ENCODE data around the gene CLDN9.

The CLDN9 gene

GRCh38 chr16:2999929-3000328 lies 12.8 kb upstream of the CLDN9 start:
- no peak for DNase-seq

DNA sequence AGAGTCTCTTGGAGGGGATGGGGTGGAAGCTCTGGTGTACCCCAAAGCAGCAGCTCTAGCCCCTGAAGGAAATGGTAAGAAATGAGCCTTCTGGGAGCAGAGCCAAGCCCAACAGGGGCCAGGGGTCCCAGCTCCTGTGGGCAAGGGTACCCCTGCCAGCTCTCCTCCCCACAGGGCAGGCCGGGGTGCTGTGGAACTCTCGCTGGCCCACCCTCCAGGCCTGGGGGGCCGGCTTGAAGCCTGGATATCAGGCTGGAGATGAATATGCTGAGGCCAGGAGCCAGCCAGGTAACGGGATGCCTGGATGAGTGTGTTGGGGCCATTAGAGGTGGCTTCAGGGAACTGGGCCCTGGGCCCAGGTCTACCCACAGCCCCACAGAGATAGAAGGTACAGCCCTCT lies 12.2 kb upstream of the CLDN9 start:
- DNase-seq, result no peak

- DNase-seq, result no peak
Observed at GRCh38 chr16:3001316-3001715, 11.4 kb upstream of the CLDN9 start.

- peak; percentile 94 to 99 (median 95) for DNase-seq
Observed at GRCh38 chr16:3003582-3004270, 9.0 kb upstream of the CLDN9 start.

DNA sequence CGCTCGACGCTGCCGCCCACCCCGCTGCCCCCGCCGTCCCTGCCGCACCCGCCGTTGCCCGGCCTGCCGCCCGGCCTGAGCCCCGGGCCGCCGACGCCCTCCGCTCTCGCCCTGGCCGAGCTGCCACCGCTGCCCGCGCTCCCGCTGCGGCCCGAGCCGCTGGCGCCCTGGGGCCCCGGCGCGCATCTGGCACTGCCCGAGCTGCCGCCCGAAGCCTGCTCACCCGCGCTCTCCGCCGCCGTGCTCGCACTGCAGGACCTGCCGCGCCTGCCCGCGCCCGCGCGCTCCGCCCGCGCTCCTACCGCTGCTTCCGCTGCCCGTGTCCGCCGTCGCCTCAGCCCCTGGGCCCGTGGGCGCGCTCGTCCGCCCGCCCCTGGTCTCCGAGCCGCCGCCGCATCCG lies 8.4 kb upstream of the CLDN9 start:
- DNase-seq, result no peak

DNA sequence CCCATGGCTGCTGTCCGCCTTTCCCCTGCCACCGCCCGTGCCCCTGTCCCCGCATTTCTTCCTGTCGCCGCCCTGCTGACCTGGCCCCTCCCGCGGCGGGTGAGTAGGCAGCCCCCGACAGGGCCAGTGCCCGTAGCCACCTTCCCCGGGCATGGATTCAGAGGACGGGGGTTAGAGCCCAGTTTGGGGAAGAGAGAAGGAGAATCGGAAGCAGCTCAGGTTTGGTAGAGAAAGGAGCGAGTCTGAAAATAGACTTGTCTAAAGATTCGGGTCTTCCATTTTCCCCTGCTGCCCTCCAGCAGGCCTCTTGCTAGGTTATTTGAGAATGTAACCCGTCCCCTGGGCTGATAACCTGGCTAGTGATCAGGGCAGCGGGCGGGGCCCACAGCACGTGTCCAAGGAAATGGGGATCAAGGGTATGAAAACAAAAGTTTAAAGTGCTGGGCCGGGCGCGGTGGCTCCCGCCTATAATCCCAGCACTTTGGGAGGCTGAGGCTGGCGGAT lies 7.9 kb upstream of the CLDN9 start:
- DNase-seq, result no peak

GRCh38 chr16:3007059-3007956 lies 5.4 kb upstream of the CLDN9 start:
- no peak for DNase-seq

GRCh38 chr16:3007957-3008689 lies 4.6 kb upstream of the CLDN9 start:
- DNase-seq, result no peak

DNA sequence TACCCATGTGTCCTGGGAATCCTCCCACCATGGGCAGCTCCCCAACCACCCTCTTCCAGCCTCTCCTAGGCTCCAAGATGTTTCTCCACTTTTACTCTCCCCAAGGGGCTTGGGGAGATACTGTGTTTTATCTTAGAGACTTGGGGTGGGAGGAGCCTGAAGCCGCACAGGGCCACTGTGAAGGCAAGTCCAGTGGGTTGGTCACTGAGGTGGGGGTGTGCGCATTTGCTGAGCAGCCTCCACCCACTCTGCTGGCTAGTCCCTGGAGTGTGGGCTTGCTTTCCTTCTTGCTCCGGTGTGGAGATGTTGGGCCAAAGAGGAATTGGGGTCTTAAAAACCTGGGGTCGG lies 4.1 kb upstream of the CLDN9 start:
- no peak for DNase-seq

GRCh38 chr16:3009568-3010390 lies 2.9 kb upstream of the CLDN9 start:
- no peak for DNase-seq

- DNase-seq, result no peak
Observed at GRCh38 chr16:3010510-3010909, 2.2 kb upstream of the CLDN9 start.

DNA sequence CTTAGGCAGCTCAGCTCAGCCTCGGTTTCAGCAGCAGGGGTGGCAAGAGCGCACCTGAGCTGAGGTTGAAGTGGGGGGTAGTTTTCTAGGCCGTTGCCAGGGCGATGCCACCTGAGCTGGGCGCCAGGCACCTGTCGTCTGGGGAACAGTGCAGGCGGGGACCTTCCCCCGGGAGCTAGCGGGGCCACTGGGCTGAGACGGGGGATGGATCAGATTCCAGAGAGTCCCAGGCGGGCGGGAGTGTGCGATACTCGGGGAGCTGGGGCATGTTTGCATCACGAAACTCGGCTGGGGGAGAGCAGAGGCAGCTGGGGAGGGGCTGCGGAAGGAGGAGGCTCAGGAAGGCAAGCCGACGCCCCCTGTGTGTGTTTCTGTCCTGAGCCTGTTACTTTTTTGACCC lies 477 bp upstream of the CLDN9 start:
- no peak for DNase-seq

GRCh38 chr16:3013491-3013951 lies 798 bp downstream of the CLDN9 start:
- no peak for DNase-seq

DNA sequence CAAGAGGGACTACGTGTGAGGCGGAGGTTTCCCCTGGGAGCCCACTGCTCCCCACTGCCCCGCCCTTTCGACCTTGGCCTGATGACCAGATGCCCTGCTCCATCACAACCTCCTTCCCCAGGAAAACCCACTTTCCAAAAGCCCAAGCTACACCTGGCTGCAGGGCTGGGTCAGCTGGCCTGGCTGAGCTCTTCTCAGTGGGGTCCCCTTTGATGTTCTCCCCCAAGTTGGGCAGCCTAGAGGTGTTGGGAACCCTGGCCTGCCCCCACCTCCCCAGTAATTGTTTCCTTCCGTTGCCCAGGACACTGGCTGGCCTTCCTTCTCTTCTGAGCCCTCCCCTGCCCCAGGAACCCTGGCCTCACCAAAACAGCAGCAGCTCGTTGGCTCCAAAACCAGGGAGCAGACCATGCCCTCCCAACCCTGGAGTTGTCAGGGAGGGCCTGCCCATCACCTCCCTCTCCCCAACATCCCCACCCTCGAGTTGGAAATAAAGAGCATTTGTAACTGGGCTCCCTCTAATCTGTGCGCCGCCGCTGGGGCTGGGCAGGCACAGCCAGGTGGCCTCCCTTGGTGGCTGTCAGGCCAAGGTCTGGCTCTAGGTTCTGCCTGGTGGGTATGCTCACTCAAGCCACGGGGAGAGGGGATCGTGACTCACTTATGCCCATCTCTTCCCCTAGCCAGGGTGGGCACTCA lies 1.4 kb downstream of the CLDN9 start:
- no peak for DNase-seq

- no peak for DNase-seq
Observed at GRCh38 chr16:3014971-3015370, 2.2 kb downstream of the CLDN9 start.

- no peak for DNase-seq
Observed at GRCh38 chr16:3015865-3016521, 3.3 kb downstream of the CLDN9 start.

DNA sequence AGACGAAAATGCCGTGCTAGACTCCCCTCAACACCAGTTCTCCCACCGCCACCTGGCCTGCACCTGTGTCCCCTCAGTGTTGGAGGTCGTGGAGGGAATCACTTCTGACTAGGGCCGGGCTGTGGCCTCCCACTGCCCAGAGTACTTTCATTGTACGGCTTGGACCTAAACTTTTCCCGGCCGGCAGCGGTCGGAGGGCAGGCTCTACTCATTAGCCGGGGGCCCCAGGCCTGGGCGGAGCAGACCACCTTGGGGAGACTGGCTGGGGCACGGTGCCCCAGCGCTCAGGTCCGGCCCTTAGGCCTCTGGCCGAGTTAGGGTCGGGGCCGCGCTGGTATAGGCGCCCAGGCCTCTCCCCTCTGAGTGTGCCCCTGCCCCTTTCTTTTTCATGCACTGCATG lies 4.6 kb downstream of the CLDN9 start:
- no peak for DNase-seq

GRCh38 chr16:3017794-3018506 lies 5.2 kb downstream of the CLDN9 start, which contains the start of gene CLDN6:
Gene CLDN6, minus strand, starts transcription at chr16:3018183. Its CDS starts 2,162 bp downstream, at chr16:3016021.
- no peak for DNase-seq

DNA sequence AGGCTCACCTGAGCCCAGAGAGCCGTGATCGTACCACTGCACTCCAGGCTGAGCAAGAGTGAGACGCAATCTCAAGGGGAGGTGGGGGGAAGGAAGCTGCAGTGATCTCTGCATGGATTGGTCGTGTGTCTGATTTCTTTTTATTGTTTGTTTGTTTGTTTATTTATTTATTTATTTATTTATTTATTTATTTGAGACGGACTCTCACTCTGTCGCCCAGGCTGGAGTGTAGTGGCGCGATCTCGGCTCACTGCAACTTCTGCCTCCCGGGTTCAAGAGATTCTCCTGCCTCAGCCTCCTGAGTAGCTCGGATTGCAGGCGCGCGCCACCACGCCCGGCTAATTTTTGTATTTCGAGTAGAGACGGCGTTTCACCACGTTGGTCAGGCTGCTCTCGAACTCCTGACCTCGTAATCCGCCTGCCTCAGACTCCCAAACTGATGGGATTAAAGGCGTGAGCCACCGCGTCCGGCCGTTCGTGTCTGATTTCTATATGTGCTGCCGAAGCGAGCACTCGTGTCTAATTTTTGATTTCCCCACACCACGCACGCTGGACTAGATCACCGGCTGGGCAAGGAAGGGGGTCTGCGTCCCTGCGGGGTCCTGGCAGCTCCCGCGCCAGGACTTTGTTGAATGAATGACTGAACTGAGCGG lies 7.0 kb downstream of the CLDN9 start:
- DNase-seq, result no peak

DNA sequence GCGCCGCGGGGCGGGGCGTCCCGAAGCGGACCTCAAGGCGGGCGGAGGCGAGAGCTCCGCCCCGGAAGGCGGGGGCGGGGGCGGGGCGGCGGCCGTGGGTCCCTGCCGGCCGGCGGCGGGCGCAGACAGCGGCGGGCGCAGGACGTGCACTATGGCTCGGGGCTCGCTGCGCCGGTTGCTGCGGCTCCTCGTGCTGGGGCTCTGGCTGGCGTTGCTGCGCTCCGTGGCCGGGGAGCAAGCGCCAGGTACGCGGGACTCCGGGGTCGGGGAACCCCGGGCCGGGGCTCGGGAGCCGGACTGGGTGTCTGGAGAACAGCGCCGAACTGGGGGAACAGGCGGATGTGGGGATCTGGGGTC lies 7.5 kb downstream of the CLDN9 start, which contains the start of gene TNFRSF12A:
TNFRSF12A (plus strand) TSS at position 122 of the 357 bp plus-strand sequence; CDS start at position 152, 30 bp downstream.
- peak; percentile 50 to 81 (median 53) for DNase-seq

Data from T-helper 1 cell (primary cell).